HT-29 (cell line): Measurements from ENCODE around the gene LITAF. TPM values are rescaled to one million over a fixed set of nuclear protein-coding genes. Genes with fewer than 3 reads are reported as not detected.
"Not testable (repeated sequence)": the region's sequence is repeated elsewhere in the genome, so short reads cannot be mapped to it uniquely, and the experiment has no call there.

Source experiments
- DNase-seq: peaks from one replicate; pipeline ENCODE4 v3.0.0-alpha.2; 2015; ENCODE audit warnings: low spot score
- total RNA-seq: library from RNA; depleted of rRNA; stranded (reverse); fragments of >200 nt; shearing (Covaris generic); gene quantifications from 2 replicates; pipeline ENCODE4 v1.2.3, GENCODE V29; 2014

The LITAF gene
- total RNA-seq, 1 experiment from 2014 or later: 128 TPM

DNA sequence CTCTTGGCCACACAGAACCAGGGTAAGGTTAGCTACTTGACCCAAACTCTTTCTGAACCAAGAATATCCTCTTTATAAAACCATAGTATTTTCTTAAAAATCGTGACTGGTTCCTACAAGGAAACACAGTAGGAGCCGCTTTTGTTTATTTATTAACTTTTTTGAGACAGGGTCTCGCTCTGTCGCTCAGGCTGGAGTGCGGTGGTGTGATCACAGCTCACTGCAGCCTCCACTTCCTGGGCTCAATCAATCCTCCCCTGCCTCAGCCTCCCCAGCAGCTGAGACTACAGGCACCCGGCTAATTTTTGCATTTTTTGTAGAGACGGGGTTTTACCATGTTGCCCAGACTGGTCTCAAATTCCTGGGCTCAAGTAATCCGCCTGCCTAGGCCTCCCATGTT lies 14.7 kb upstream of the LITAF start:
- DNase-seq: no peak

DNA sequence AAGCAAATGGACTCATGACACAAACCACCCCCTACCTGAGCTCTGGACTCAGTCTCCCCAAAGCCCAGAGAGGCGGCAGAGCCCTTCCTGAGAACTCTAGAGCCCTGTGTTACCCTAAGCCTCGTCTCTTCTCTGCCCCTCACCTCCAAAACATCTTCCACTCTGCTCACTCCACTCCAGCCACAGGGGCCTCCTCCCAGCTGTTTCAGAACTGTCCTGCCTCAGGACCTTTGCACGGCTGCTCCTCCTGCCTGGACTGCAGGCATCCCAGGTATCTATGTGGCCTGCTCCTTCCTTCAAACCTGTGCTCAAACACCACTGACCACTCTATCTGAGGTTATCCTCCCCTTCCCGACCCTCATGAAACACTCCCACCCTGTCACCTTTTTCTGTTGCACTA lies 12.9 kb upstream of the LITAF start:
- no peak for DNase-seq

DNA sequence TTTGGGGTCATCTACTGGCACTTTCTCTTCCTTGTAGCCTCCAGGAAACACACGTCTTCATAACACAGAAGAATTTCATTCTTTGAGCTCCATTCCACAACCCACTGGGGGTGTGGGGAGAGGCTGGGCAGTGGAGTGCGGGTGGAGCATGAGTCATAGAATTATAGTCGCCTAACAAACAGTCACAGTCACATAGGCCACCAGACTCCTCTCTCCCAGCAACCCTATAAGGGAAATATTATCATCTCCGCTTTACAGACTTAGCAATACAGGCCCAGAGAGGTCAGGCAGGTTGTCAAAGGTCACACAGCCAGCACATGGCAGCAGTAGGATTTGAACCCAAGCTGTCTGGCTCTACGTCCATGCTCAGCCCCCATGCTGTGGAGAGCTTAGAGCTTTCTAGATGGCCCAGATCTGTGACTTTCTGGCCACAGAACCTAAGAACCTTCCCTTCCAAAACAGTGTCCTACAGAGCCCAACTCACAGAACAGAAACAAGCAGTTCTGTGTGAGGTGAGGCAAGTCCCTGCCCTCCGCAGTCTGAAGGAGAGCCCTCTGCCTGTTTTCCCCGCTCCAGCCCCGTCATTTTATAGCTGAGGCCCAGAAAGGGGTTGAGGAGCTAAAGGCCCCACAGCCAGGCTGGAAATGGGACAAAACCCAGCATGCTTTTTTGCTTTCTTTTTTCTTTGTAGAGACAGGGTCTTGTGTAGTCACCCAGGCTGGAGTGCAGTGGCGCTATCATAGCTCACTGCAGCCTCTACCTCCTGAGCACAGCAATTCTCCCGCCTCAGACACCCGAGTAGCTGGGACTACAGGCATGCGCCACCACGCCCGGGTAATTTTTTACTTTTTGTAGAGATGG lies 10.7 kb upstream of the LITAF start:
- DNase-seq: peak; percentile 81

- DNase-seq: no peak
Measured at GRCh38 chr16:11596572-11597226, 10.0 kb upstream of the LITAF start.

GRCh38 chr16:11593581-11593980 lies 6.9 kb upstream of the LITAF start:
- DNase-seq: no peak

DNA sequence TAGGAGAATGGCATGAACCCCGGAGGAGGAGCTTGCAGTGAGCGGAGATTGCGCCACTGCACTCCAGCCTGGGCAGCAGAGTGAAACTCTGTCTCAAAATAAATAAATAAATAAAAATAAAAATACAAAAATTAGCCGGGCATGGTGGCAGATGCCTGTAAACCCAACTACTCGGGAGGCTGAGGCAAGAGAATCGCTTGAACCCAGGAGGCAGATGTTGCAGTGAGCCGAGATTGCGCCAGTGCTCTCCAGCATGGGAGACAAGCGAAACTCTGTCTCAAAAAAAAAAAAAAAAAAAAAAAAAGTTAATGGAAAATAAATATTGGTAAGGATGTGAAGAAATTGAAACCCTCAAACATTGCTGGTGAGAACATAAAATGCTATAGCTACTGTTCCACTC lies 6.4 kb upstream of the LITAF start:
- not testable (repeated sequence) for DNase-seq

DNA sequence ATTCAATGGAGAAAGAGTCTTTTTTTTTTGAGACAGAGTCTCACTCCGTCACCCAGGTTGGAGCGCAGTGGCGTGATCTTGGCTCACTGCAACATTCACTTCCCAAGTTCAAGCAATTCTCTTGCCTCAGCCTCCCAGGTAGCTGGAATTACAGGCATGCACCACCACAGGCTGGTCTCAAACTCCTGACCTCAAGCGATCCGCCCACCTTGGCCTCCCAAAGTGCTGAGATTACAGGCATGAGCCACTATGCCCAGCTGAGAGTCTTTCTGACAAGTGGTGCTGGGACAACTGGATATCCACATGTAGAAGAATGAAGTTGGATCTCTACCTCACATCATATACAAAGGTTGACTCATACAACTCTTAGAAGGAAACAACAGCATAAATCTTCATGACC lies 4.9 kb upstream of the LITAF start:
- not testable (repeated sequence) for DNase-seq

DNA sequence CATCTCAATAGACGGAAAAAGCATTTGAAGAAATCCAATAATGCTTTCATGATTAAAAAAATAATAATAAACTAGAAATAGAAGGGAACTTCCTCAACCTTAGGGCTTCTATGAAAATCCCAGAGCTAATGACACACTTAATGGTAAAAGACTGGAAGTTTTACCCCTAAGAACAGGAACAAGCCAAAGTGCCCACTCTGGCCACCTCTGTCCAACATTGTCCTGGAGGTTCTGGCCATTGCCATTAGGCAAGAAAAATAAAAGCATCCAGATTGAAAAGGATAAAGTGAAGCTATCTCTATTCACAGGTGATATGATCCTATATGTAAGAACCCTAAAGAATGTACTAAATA lies 2.5 kb upstream of the LITAF start:
- DNase-seq: no peak

DNA sequence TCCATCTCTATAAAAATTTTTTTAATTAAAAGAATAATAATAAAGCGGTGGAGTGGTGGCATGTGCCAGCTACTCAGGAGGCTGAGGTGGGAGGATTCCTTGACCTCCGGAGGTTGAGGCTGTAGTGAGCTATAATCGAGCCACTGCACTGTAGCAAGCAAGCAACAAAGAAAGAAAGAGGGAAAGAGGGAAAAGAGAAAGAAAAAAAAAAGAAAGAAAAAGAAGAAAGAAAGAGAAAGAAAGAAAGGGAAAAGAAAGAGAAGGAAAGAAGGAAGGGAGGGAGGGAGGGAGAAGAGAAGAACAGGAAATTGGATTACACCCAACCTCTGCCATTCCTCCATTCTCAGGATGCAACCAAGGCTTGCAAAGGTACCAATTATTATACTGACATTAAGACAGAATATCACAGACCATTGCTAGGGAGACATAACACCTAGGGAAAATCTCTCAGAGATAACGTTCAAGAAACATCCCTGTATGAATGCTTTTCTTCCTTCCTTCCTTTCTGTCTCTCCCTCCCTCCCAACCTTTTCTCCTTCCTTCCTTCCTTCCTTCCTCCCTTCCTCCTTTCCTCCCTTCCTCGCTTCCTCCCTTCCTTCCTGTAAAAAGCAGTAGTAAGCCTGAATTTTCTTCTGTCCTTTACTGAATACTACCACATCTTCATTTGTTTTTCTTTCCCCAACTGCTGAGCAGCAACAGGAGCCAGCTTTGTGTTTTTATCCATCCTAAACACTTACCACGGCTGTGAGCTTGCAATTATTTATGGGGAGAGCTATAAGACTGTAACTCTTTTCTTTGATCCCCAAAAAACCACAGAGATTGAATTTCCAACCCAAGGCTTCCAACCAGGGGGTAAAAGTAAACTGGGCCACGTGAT lies 1.8 kb upstream of the LITAF start:
- DNase-seq: no peak

DNA sequence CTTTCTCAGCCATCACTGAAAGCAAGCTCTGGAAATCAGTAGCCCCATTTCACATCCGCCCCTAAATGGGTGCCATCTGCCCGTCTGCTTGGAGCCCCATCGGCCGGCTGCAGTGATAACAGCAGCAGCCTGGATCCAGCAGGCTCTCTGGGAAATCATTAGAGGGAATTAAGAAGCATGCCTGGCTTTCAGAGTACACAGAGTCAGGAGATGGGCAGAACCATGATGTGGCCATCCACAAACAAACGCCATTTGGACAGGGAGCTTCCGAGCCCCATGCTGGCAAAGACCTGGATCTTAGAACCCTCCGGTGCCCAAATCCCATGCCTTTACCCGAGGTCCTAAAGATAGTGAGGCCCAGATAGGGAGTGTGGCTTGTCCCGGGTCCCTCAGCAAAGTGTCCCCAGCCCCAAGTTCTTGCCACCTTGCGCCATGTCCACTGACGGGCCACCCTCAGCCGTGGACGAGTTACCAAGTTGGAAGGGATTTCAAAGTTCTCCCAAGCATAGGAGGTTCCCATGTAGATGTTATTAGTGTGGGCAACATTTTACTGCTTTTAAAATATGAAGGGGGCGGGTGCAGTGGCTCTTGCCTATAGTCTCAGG lies 1.0 kb upstream of the LITAF start:
- DNase-seq: no peak

DNA sequence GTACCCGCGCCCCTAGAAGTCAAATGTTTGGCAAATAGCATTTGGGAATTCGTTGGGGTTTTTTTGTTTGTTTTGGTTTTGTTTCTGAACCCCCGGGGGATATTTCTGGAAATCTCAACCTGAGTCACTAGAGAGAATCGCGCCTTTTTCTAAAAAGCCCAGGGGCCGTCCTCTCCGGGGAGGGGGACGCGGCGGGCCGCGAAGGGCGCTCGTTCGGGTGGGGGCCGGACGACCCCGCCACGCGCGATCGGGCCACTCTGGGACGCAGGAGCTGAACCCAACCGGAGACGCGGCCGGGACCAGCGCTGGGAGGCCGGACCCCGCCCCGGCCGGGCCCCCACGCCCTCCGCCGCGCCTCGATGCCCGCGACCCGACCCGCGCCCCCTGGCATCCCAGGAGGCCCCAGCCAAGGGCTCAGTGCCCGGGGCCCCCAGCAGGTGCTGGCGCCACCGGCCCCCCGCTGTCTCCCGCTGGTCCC lies 302 bp downstream of the LITAF start:
- DNase-seq: no peak

DNA sequence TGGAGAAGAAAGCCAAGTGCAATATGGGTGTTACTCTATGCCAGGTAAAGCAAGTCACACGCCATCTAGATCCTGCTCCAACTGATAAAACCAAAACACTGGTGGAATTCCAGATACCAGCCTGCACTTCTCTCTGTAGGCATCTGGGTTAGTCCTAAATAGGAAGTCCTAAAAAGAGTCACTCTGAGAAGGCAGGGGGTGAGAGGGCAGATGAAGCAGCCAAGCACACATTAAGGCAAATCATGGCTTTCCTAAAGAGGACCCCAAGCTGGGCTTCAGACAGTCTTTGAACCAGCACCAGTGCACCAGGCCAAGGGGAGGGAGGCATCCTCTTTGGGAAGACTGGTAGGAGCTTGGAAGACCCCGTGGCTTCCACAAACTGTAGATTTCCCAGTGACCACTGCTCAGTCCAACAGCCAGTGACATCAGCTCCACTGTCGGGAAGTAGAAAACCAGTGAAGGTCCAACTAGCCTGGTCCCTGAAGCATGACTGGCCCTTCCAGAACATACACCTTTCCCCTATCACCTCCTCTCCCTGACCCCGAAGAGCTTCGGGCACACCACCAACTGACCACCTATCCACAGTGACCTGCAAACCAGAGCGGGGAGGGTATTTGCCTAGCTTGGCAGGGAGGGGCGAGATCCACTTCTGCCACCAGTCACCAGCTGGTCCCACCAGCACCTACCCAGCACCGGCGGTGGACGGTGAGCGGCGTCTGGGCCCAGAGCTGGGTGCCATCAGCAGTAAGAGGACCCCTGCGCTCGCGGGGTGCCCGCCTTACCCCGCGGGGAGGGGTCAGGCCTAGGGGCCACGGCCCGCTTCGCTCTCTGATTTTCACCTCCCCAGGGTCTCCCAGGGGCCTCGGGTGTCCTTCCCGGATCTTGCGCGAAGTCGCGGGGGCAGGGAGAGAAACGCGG lies 1.0 kb downstream of the LITAF start:
- DNase-seq: peak; percentile 65

GRCh38 chr16:11583889-11584565 lies 2.7 kb downstream of the LITAF start:
- peak; percentile 60 for DNase-seq

GRCh38 chr16:11583166-11583565 lies 3.6 kb downstream of the LITAF start:
- no peak for DNase-seq

DNA sequence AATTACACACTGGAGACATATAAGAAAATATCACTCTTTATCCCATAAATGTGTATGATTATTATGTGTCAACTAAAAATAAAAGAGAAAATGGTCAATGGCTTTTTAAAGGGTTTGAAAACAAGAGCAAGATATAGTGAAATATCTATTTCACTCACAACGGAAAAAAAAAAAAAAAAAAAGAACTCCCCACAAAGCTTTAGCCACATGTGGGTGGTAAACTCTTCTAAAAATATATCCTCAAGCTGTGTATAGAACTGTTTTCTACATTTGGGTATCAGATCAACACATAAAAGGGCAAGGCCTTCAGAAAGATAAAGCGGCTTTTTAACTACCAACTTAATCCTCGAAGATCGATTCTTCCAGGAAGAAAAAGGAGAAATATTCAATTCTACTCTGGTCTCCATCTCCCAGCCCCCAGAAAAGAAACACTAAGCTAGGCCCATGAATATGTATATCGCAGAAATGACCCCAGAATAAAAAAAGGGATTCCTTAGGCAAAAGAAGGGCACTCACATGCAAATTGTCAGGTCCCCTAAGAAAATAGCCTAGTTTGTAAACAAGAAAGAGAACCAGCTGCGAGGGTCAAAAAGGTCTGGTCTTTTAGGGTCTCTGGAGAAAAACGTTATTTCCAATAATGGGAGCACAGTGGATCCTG lies 4.4 kb downstream of the LITAF start:
- DNase-seq: no peak

DNA sequence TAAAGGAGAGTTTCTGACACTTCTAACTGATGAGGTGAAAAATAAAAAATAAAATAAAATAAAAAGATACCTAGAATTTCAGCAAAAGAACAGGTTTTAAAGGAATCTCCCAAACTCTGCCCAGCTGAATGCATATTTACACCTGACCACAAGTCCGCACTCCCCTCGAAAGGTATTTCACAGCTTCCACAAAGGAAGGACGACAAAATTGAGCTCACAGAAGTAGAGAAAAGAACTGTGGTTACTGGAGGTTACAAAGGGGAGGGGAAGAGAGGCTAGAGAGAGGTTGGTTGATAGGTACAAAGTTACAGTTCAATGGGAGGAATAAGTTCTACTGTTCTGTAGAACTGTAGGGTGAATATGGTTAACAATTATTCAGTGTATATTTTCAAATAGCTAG lies 5.0 kb downstream of the LITAF start:
- no peak for DNase-seq

DNA sequence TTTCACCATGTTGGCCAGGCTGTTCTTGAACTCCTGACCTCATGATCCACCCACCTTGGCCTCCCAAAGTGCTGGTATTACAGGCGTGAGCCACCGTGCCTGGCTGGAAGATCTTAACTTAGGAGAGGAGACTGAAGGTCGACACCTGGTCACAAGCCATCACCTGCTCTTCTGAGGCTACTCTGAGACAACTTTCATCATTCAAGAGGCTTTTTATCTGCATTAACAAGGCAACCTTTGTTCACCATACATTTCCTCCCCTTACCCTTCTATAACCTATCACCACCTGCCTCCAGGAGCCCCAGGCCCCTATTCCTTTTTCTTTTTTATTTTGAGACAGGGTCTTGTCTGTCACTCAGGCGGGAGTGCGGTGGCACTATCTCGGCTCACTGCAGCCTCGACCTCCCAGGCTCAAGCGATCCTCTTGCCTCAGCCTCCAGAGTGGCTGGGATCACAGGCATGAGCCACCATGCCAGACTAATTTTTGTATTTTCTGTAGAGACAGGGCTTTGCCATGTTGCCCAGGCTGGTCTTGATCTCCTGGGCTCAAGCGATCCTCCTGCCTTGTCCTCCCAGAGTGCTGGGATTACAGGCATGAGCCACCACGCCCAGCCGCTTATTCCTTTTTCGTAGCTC lies 6.2 kb downstream of the LITAF start:
- no peak for DNase-seq

DNA sequence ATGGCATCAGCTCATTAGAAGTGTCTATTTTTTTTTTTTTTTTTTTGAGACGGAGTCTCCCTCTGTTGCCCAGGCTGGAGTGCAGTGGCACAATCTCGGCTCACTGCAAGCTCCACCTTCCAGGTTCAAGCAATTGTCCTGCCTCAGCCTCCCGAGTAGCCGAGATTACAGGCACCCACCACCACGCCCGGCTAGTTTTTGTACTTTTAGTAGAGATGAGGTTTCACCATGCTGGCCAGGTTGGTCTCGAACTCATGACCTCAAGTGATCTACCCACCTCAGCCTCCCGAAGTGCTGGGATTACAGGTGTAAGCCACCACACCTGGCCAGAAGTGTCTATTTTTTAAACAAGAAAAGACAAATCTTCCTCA lies 9.4 kb downstream of the LITAF start:
- not testable (repeated sequence) for DNase-seq
